GM23248 (cell line): ENCODE results near the gene ADAMTS17.

ENCODE experiments used
- EZH2 ChIP-seq: fragments of 200-600 bp; sonication (generic); IDR thresholded peaks from 2 replicates; pipeline ENCODE4 v1.6.1; 2018; ENCODE audit warnings: antibody characterized with exemption, mild to moderate bottlenecking; ENCODE audit not compliant: insufficient read depth, poor library complexity, severe bottlenecking
- EZH2phosphoT487 ChIP-seq: fragments of 200-600 bp; sonication (generic); IDR thresholded peaks from 2 replicates; pipeline ENCODE4 v1.6.1; 2018; ENCODE audit warnings: antibody characterized with exemption, moderate library complexity, mild to moderate bottlenecking, low read depth; ENCODE audit not compliant: insufficient read depth

DNA sequence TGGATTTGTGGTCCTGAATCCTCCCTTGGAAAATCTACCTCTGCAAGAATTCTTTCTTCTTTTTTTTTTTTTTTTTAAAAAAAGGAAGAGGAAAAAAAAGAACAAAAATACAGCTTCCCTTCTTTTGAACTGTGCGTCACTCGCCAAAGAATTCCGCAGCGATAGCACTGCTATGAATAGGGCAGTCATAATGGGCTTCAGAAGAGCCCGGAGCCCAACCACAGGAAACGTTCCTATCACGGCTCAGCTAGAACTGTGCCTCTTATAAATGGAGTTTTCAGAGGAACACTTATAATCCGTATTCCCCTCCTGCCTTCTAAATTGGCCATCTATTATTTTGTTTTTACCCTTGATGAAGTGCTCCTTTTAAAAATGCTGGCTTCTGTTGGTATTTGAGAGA is 227.7 kb downstream of the ADAMTS17 start:
- TF ChIP-seq EZH2phosphoT487 (no peak), EZH2 (no peak)
